A673 (cell line): ENCODE results near the gene UQCRH. TPM values are rescaled to one million over a fixed set of nuclear protein-coding genes. Genes with fewer than 3 reads are reported as not detected.
A peak's percentile ranks its signal among the peaks of the same experiment; 100 is the strongest.
"Not testable (repeated sequence)": the region's sequence is repeated elsewhere in the genome, so short reads cannot be mapped to it uniquely, and the experiment has no call there.

Experiments used
- BruUV-seq: library from RNA; stranded (reverse); fragments of 400-500 nt; replicated peaks from 2 replicates; lab custom pipeline; 2021; lab: Mats Ljungman, UMichigan
- CTCF ChIA-PET: fragments of 300-600 bp; sonication (Branson Sonifier 250); formaldehyde crosslinking; loops from one replicate; lab custom pipeline; 2022; ENCODE audit warnings: antibody characterized with exemption; lab: Charles Lee
- POLR2A ChIA-PET: fragments of 300-600 bp; sonication (Branson Sonifier 250); formaldehyde crosslinking; loops from one replicate; lab custom pipeline; 2022; ENCODE audit warnings: antibody characterized with exemption; ENCODE audit not compliant: low non-redundant PET; lab: Charles Lee
- DNase-seq: peaks from one replicate; pipeline ENCODE4 v3.0.0-alpha.2; 2015; ENCODE audit warnings: low spot score
- H3K27ac ChIP-seq: fragments of 200-600 bp; sonication (generic); 2 replicates; pipeline ENCODE4 v1.5.1; 2016; ENCODE audit warnings: mixed run types, low read depth, mild to moderate bottlenecking, mixed read lengths, antibody characterized with exemption, low read length; ENCODE audit not compliant: poor library complexity, severe bottlenecking
- H3K27me3 ChIP-seq: fragments of 200-600 bp; sonication (generic); replicated peaks from 2 replicates; pipeline ENCODE4 v1.6.1; 2017; ENCODE audit warnings: mixed run types, low read depth, mild to moderate bottlenecking, mixed read lengths, antibody characterized with exemption, low read length; ENCODE audit not compliant: insufficient read depth, poor library complexity
- H3K36me3 ChIP-seq: fragments of 200-600 bp; sonication (generic); 2 replicates; pipeline ENCODE4 v1.6.1; 2016; ENCODE audit warnings: mixed run types, mild to moderate bottlenecking, mixed read lengths, antibody characterized with exemption, low read length; ENCODE audit not compliant: insufficient read depth, poor library complexity, severe bottlenecking
- H3K4me1 ChIP-seq: fragments of 200-600 bp; sonication (generic); 2 replicates; pipeline ENCODE4 v1.6.1; 2017; ENCODE audit warnings: mixed run types, mild to moderate bottlenecking, mixed read lengths, antibody characterized with exemption, low read length; ENCODE audit not compliant: insufficient read depth, poor library complexity, severe bottlenecking
- H3K4me3 ChIP-seq: fragments of 200-600 bp; sonication (generic); 2 replicates; pipeline ENCODE4 v1.5.1; 2016; ENCODE audit warnings: low read depth, mixed run types, mild to moderate bottlenecking, mixed read lengths, low read length; ENCODE audit not compliant: poor library complexity, severe bottlenecking
- H3K9me3 ChIP-seq: fragments of 200-600 bp; sonication (generic); 2 replicates; pipeline ENCODE4 v1.6.1; 2016; ENCODE audit warnings: mixed run types, low read depth, mild to moderate bottlenecking, mixed read lengths, antibody characterized with exemption, low read length; ENCODE audit not compliant: poor library complexity, severe bottlenecking
- CTCF ChIP-seq: fragments of 300-800, 200-600 bp; sonication (generic); conservative IDR thresholded peaks from 2 replicates; pipeline ENCODE4 v1.5.1; 2017; ENCODE audit warnings: low read depth, mild to moderate bottlenecking, antibody characterized with exemption, low read length, moderate library complexity, mixed read lengths
- EZH2 ChIP-seq: fragments of 200-600 bp; sonication (generic); IDR thresholded peaks from 2 replicates; pipeline ENCODE4 v1.6.1; 2017; ENCODE audit warnings: borderline replicate concordance, low read depth, mild to moderate bottlenecking, mixed read lengths, antibody characterized with exemption, low read length; ENCODE audit not compliant: poor library complexity, severe bottlenecking
- intact Hi-C: fragments of 100-400 bp; cut with micrococcal nuclease; formaldehyde crosslinking; loops from one replicate; pipeline ENCODE4 v1.10.0; 2022; ENCODE audit not compliant: unreplicated experiment
- total RNA-seq: library from RNA; stranded (reverse); gene quantifications from 2 replicates; pipeline ENCODE4 v1.2.3, GENCODE V29; 2021

Gene UQCRH
- total RNA-seq, 1 experiment from 2014 or later: 567 TPM

- DNase-seq: peak; percentile 66
- no TSS peak for BruUV-seq
- no peaks in the 10 kb centered on the region for H3K9me3 ChIP-seq
- ChIA-PET POLR2A (no interaction called here), CTCF (interaction anchor here (0.6 to 1.1 kb wide), 3 partner anchors 10 to 284 kb away, joined by 3 to 4 read pairs (median 4); no protein-coding TSS in a partner anchor)
- intact Hi-C loops: no loop called here
- TF ChIP-seq CTCF: peak; percentile 63
- TF ChIP-seq EZH2: no peak
- H3K36me3 ChIP-seq: no peaks in the 10 kb centered on the region
- no peak overlapping the region for H3K4me3 ChIP-seq
- H3K27me3 ChIP-seq: no peaks in the 10 kb centered on the region
- H3K27ac ChIP-seq: no peak overlapping the region
- H3K4me1 ChIP-seq: no peaks in the 10 kb centered on the region
These were observed 30.0 kb downstream of the UQCRH start for GRCh38 chr1:46333300-46334029.

GRCh38 chr1:46334030-46334384 lies 30.5 kb downstream of the UQCRH start:
- BruUV-seq: no TSS peak
- POLR2A ChIA-PET: no interaction called here
- H3K27me3 ChIP-seq: no peaks in the 10 kb centered on the region
- DNase-seq: no peak
- H3K36me3 ChIP-seq: no peaks in the 10 kb centered on the region
- H3K4me3 ChIP-seq: no peak overlapping the region
- no peak overlapping the region for H3K27ac ChIP-seq
- intact Hi-C loops: no loop called here
- CTCF ChIA-PET: interaction anchor here (1.1 kb wide), 1 partner anchor 10 kb away, joined by 3 read pairs; no protein-coding TSS in a partner anchor
- TF ChIP-seq CTCF (no peak), EZH2 (no peak)
- no peaks in the 10 kb centered on the region for H3K4me1 ChIP-seq
- no peaks in the 10 kb centered on the region for H3K9me3 ChIP-seq

GRCh38 chr1:46335081-46335480 lies 31.6 kb downstream of the UQCRH start:
- ChIA-PET CTCF (no interaction called here), POLR2A (no interaction called here)
- Histone ChIP-seq H3K4me3 (no peak overlapping the region), H3K9me3 (no peaks in the 10 kb centered on the region), H3K4me1 (peaks cover 6% of the 10 kb centered on the region), H3K36me3 (no peaks in the 10 kb centered on the region), H3K27me3 (no peaks in the 10 kb centered on the region), H3K27ac (no peak overlapping the region)
- intact Hi-C loops: no loop called here
- BruUV-seq: no TSS peak
- DNase-seq: no peak
- TF ChIP-seq CTCF (no peak), EZH2 (no peak)

- CTCF ChIA-PET, H3K9me3 ChIP-seq, BruUV-seq, DNase-seq, H3K4me3 ChIP-seq, H3K36me3 ChIP-seq, H3K27me3 ChIP-seq, H3K4me1 ChIP-seq, POLR2A ChIA-PET, intact Hi-C loops, H3K27ac ChIP-seq: not testable (repeated sequence)
These were observed 33.9 kb downstream of the UQCRH start for GRCh38 chr1:46337409-46337808.
